Mesodermal cell (in vitro differentiated cells): ENCODE results near the gene SLC8A1.

Experiments used
- H3K27ac ChIP-seq: 2 replicates; pipeline ENCODE4 v1.7.0; 2013; ENCODE audit warnings: mild to moderate bottlenecking, low read depth, low read length, moderate library complexity; ENCODE audit not compliant: severe bottlenecking
- H3K36me3 ChIP-seq: 2 replicates; pipeline ENCODE4 v1.7.1; 2013; ENCODE audit warnings: mild to moderate bottlenecking, low read length, moderate library complexity; ENCODE audit not compliant: control insufficient read depth, insufficient read depth
- H3K4me1 ChIP-seq: one replicate; pipeline ENCODE4 v1.7.1; 2013; ENCODE audit warnings: mild to moderate bottlenecking, low read length; ENCODE audit not compliant: insufficient read depth, control insufficient read depth, poor library complexity, severe bottlenecking
- H3K4me3 ChIP-seq: 2 replicates; pipeline ENCODE4 v1.7.0; 2013; ENCODE audit warnings: low read length, control low read depth, mild to moderate bottlenecking; ENCODE audit not compliant: insufficient read depth, poor library complexity, severe bottlenecking; ENCODE audit errors: extremely low read depth
- H3K9me3 ChIP-seq: 2 replicates; pipeline ENCODE4 v1.7.1; 2013; ENCODE audit warnings: mild to moderate bottlenecking, low read length, moderate library complexity; ENCODE audit not compliant: control insufficient read depth
- WGBS, 2 experiments: methylation state at CpG; one replicate each; pipeline ENCODE4 v1.1.5; 2013; ENCODE audit warnings: missing lambda C conversion rate in 2 of 2; ENCODE audit not compliant: insufficient coverage in 2 of 2; 5-methylcytosine and 5-hydroxymethylcytosine counted together

The SLC8A1 gene

DNA sequence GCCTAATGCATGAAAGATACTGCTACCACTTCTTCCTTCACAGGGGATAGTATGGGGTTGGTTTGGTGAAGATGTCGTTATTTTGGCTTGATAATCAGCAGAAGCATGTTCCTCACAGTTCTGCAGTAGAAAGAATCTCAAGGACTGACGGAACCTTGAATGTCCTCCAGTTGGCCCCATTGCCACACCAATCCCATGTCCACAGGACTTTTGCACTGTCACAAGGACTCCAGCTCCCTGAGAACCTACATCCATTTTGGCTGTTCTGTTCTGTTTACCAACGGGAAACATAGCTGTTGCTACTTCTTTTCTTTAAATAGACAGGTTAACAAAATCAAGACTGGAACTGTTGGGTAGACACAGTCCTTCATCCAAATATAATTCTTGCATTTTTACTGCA, 270.0 kb downstream of the SLC8A1 start:
- Histone ChIP-seq H3K4me3 (no peak overlapping the region), H3K36me3 (no peaks in the 10 kb centered on the region), H3K27ac (no peak overlapping the region), H3K9me3 (no peaks in the 10 kb centered on the region), H3K4me1 (no peaks in the 10 kb centered on the region)
- 88 to 100% methylated on average over 1 of the region's 3 CpGs for WGBS, 2 experiments

DNA sequence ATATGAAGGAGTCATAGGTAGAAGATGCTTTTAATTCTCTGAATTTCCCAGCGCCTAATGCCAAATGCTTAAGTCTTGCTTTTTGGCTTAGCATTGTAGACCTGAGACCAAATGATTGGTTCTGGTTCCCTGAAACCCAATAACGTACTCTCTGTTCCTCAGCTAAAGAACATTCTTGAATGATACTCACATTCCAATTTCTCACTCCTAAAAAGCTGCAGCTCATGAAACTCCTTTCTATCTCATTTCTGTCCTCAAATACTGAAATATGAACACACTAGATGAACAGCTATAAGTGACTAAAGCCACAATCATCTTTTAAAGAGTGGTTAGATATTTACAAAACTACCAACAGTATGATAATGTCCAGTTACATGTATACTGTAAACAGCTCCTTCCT, 272.1 kb downstream of the SLC8A1 start:
- H3K4me3 ChIP-seq: no peak overlapping the region
- no peaks in the 10 kb centered on the region for H3K9me3 ChIP-seq
- H3K27ac ChIP-seq: no peak overlapping the region
- H3K36me3 ChIP-seq: no peaks in the 10 kb centered on the region
- no peaks in the 10 kb centered on the region for H3K4me1 ChIP-seq
- 83 to 94% methylated on average over 2 of the region's 2 CpGs for whole genome bisulfite sequencing, 2 experiments

DNA sequence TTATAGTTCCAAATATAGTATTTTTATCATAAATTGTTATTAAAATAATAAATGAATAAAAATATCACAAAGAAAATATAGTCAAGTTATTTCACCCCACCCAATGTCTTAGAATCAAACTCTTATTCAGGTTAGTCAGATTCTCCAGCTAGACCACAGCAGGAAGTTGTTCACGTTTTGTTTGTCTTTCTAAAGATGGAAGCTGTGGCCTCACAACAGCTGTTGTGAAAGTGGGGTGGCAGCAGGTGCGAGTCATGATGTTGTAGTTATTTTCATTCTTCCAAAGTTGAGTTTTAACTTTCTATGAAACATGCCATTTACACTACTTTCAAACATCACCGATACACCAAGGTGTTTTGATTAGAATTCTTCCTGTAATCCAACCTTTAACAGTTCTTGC, 272.9 kb downstream of the SLC8A1 start:
- no peaks in the 10 kb centered on the region for H3K36me3 ChIP-seq
- no peaks in the 10 kb centered on the region for H3K9me3 ChIP-seq
- no peak overlapping the region for H3K4me3 ChIP-seq
- H3K4me1 ChIP-seq: no peaks in the 10 kb centered on the region
- WGBS, 2 experiments: 100% methylated on average over 1 of the region's 3 CpGs; no CpG with 5 or more reads in 1 of the 2 experiments
- H3K27ac ChIP-seq: no peak overlapping the region

DNA sequence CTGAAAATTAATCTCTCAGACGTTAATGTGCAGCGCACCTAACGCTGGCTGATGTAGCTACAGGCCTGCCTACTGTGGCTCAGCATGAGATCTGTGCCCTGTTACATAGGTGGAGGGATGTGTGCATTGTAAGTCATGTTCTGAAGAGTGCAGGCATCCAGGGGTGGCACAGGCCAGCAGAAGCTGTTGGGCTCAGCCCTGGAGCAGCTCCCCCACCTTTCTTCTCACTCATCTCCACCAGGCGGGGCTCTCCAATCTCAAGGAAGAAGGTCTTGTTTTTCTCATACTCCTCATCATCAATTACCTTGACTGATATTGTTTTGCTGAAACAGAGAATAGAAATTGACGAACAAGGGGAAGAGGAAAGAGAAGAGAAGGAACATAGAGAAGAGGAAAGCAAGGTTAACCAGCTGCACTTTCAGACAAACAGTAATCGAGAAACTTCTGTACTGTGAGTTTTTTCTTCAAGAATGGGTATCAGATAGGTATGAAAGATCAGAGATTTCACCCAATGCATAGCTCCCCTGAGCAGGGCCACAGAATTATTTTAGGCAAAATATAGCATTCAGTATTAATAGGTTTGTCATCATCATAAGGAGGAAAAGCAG, 273.6 kb downstream of the SLC8A1 start:
- no peak overlapping the region for H3K27ac ChIP-seq
- WGBS, 2 experiments: 87 to 100% methylated on average over 4 of the region's 6 CpGs
- no peaks in the 10 kb centered on the region for H3K9me3 ChIP-seq
- H3K4me3 ChIP-seq: no peak overlapping the region
- H3K36me3 ChIP-seq: no peaks in the 10 kb centered on the region
- H3K4me1 ChIP-seq: no peaks in the 10 kb centered on the region

DNA sequence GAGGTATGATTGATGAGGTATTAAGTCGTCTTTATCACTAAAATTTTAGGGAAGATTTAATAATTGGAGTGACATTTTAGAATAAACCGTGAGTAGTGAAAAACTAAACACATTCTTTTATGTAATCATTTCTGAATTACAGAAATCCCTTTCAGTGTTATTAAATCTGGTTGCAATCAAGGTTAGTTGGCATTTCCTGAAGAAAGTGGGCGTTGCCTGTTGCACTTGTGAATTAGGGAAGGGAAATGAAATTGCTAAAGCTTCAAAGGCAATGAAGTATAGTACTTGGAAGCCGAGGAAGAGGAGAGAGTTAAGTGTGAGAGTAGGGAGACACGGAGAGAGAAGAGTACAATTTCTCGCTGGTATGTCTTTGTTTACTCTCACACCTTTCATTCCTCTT, 274.5 kb downstream of the SLC8A1 start:
- Histone ChIP-seq H3K36me3 (no peaks in the 10 kb centered on the region), H3K4me3 (no peak overlapping the region)
- 50 to 93% methylated on average over 1 to 2 of the region's 6 CpGs for WGBS, 2 experiments

DNA sequence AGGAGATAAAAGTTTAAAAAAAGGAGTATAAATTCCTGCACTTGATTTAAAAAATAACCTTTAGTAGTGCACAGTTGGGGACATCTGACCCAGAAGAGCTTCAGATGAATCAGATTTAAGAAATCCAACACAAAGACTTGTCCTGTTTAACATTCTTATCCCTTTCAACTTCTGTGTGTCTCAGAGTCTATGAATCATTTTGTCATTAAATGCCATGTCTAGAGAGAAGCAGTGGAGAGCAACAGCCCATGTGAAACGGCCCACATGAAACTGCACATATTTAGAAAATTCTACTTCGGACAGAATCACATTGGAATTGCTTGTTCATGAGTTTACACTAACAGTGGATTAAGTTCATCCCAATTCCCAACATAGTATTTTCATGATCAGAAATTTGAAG, 278.6 kb downstream of the SLC8A1 start:
- no CpG with 5 or more reads among the region's 2 CpGs for WGBS, 2 experiments

More for the DNA sequence above, 274.5 kb downstream of the SLC8A1 start:
- Histone ChIP-seq H3K9me3 (no peaks in the 10 kb centered on the region), H3K4me1 (no peaks in the 10 kb centered on the region), H3K27ac (no peak overlapping the region)

DNA sequence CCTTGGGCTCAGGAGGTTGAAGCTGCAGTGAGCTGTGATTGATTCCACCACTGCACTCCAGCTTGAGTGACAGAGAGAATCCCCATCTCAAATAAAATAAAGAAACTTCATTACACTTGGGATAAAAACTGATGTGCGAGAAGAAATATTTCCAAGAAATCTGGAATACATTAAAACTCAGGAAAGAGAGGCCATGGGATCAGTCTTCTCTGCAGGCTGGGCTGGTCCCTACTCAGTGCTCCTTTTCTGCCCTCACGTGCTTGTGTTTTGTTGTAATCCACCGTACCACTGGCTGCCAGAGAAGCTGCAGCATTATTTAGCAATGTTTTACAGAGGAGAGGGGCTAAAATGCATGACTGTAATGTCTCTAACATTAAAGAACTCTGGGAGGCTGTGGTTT, 282.0 kb downstream of the SLC8A1 start:
- Histone ChIP-seq H3K4me3 (no peak overlapping the region), H3K9me3 (no peaks in the 10 kb centered on the region), H3K4me1 (no peaks in the 10 kb centered on the region), H3K36me3 (no peaks in the 10 kb centered on the region), H3K27ac (no peak overlapping the region)
- WGBS, 2 experiments: 94 to 100% methylated on average over 2 to 3 of the region's 3 CpGs

More for the DNA sequence above, 278.6 kb downstream of the SLC8A1 start:
- Histone ChIP-seq H3K4me3 (no peak overlapping the region), H3K27ac (no peak overlapping the region), H3K36me3 (no peaks in the 10 kb centered on the region), H3K4me1 (no peaks in the 10 kb centered on the region), H3K9me3 (no peaks in the 10 kb centered on the region)

DNA sequence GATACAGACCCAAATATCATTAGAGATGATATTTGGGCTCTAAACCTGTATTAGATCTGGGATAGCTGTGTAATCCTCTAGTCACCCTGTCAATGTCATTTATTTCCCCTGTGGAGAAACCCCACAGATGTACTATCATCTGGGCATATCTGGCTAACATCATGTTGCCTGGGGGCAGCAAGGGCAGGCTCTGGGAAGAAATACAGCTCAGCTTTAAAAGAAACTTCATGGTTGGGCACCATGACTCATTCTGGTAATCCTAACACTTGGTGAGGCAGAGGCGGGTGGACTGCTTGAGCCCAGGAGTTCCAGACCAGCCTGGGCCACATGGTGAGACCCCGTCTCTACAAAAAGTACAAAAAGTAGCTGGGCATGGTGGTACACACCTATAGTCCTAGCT, 282.5 kb downstream of the SLC8A1 start:
- H3K27ac ChIP-seq: no peak overlapping the region
- H3K36me3 ChIP-seq: no peaks in the 10 kb centered on the region
- WGBS, 2 experiments: 93 to 96% methylated on average over 2 of the region's 2 CpGs
- no peak overlapping the region for H3K4me3 ChIP-seq
- H3K4me1 ChIP-seq: no peaks in the 10 kb centered on the region
- H3K9me3 ChIP-seq: no peaks in the 10 kb centered on the region

DNA sequence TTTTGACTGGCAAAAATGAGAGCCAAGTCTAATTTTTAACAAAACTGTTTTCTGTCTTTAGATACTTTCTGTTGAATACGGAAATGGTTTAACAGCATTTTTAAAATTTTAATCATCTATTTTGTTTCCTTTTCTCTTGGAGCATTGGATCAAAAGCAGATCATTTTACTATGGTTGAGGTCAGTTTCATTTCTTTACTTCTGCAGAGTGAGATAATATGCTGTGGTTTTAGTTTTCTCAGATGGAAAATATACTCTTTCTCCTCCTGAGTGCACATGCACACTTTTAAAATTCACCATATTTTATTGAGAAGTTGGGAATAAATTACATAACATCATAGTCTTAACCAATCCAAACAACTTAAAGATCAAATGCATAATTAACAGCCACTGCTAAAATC, 283.3 kb downstream of the SLC8A1 start:
- H3K9me3 ChIP-seq: no peaks in the 10 kb centered on the region
- no peak overlapping the region for H3K27ac ChIP-seq
- WGBS, 2 experiments: no CpG with 5 or more reads among the region's 1 CpG
- no peaks in the 10 kb centered on the region for H3K4me1 ChIP-seq
- H3K36me3 ChIP-seq: no peaks in the 10 kb centered on the region
- H3K4me3 ChIP-seq: no peak overlapping the region

DNA sequence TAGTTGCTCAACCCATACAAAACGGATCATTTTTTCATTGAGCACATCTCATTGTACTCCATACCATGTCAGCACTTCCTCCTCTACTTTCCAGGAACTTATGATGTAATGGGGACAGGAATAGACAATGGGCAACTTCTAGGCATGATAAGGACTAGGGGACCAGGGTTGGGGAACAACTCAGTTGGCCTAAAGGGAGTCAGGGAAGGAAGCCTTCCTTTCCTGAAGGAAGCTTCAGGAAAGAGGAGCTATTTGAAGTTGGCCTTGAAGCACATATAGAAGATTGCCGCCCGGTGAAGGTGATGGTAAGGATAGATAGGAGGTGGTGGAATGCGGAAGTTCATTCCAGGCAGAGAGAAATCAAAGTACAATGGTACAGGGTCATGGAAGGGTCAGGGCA, 283.9 kb downstream of the SLC8A1 start:
- Histone ChIP-seq H3K36me3 (no peaks in the 10 kb centered on the region), H3K4me1 (no peaks in the 10 kb centered on the region), H3K9me3 (no peaks in the 10 kb centered on the region), H3K27ac (no peak overlapping the region), H3K4me3 (no peak overlapping the region)
- 83 to 92% methylated on average over 2 to 3 of the region's 4 CpGs for WGBS, 2 experiments

DNA sequence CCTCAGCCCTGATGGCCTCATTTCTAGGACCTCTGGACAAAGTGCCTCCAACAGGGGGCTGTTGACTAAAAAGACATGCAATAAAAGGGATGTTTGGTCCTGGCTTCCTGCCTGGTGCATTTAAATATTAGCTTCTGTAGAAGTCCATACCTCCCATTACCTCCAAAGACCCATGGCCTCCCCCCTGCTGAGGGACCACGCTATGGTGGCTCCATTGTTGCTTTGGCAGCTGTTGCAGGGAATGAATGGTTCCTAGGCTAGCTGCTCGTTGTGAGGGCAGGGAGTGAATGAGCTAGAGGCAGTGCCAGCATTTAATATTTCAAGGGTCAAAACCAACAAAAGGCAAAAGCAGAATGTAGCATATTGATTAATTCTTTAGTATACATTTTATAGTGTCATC, 285.9 kb downstream of the SLC8A1 start:
- Histone ChIP-seq H3K27ac (no peak overlapping the region), H3K4me3 (no peak overlapping the region), H3K36me3 (no peaks in the 10 kb centered on the region), H3K4me1 (no peaks in the 10 kb centered on the region), H3K9me3 (no peaks in the 10 kb centered on the region)
- 27% methylated on average over 2 of the region's 2 CpGs; no CpG with 5 or more reads in 1 of the 2 experiments for WGBS, 2 experiments
